Thymus (tissue), 14 donors: ENCODE results near the gene TNFRSF14. TPM values are rescaled to one million over a fixed set of nuclear protein-coding genes. Genes with fewer than 3 reads are reported as not detected.

Experiments
- DNase-seq, 9 donors: peaks; one replicate each; pipeline ENCODE4 v3.0.0-alpha.2; 2013; ENCODE audit warnings: low spot score in 9 of 9, low read depth in 6 of 9, missing footprints in 1 of 9
- H3K27ac ChIP-seq, 2 donors: one replicate each; pipeline ENCODE4 v1.5.1; 2013; ENCODE audit warnings: control low read depth in 1 of 2, low read depth in 1 of 2, low read length in 1 of 2, mild to moderate bottlenecking in 1 of 2, moderate library complexity in 1 of 2
- H3K27me3 ChIP-seq, 2 donors: one replicate each; pipeline ENCODE4 v1.5.1; 2013; ENCODE audit warnings: low read length in 1 of 2; ENCODE audit not compliant: control insufficient read depth in 2 of 2, insufficient read depth in 1 of 2
- H3K36me3 ChIP-seq, 2 donors: one replicate each; pipeline ENCODE4 v1.5.1; 2013; ENCODE audit warnings: low read length in 1 of 2, mild to moderate bottlenecking in 1 of 2, moderate library complexity in 1 of 2; ENCODE audit not compliant: control insufficient read depth in 2 of 2, insufficient read depth in 2 of 2
- H3K4me1 ChIP-seq, 2 donors: one replicate each; pipeline ENCODE4 v1.5.1; 2013; ENCODE audit warnings: low read length in 2 of 2; ENCODE audit not compliant: control insufficient read depth in 2 of 2, insufficient read depth in 2 of 2
- H3K4me3 ChIP-seq, 2 donors: one replicate each; pipeline ENCODE4 v1.5.1; 2013; ENCODE audit warnings: low read length in 2 of 2, control low read depth in 1 of 2, mild to moderate bottlenecking in 1 of 2
- H3K9me3 ChIP-seq, 2 donors: one replicate each; pipeline ENCODE4 v1.5.1; 2013; ENCODE audit warnings: low read length in 1 of 2, mild to moderate bottlenecking in 1 of 2; ENCODE audit not compliant: control insufficient read depth in 2 of 2, insufficient read depth in 1 of 2
- WGBS: extraction: QIAGEN DNeasy Blood & Tissue Kit; methylation state at CpG from one replicate; pipeline ENCODE4 v1.1.7; 2013; 5-methylcytosine and 5-hydroxymethylcytosine counted together
- long read RNA-seq, 10 donors: transcript quantifications; one replicate each; lab custom pipeline, GENCODE V29; 2026
- polyA plus RNA-seq: library from polyadenylated mRNA; stranded (reverse); fragments of 200-250 nt; gene quantifications from one replicate; pipeline ENCODE4 v1.2.3, GENCODE V29; 2013
- total RNA-seq: library from RNA; stranded (reverse); fragments of 120-200 nt; gene quantifications from one replicate; pipeline ENCODE4 v1.2.4, GENCODE V29; 2013
- donor health status: healthy.

TNFRSF14 gene
- total RNA-seq: 72.4 TPM
- 233 TPM for polyA plus RNA-seq
- long read RNA-seq, donor 1, partial matches to known transcripts: 0 of 1 reads
- long read RNA-seq, donor 1, other reads (novel, unspliced or antisense): 0 of 1 reads
- long read RNA-seq, donor 2, transcript TNFRSF14-201 (8 exons, 1,707 nt): major isoform, 23 of 29 reads
- long read RNA-seq, donor 2, transcript TNFRSF14-214 (3 exons, 957 nt): minor isoform, 5 of 29 reads
- long read RNA-seq, donor 2, partial matches to known transcripts: 0 of 29 reads
- long read RNA-seq, donor 2, other reads (novel, unspliced or antisense): 0 of 29 reads
- long read RNA-seq, donor 3, transcript TNFRSF14-201 (8 exons, 1,707 nt): major isoform, 16 of 28 reads
- long read RNA-seq, donor 3, transcript TNFRSF14-214 (3 exons, 957 nt): minor isoform, 5 of 28 reads
- long read RNA-seq, donor 3, partial matches to known transcripts: 6 of 28 reads
- long read RNA-seq, donor 3, other reads (novel, unspliced or antisense): 0 of 28 reads
- long read RNA-seq, donor 4, transcript TNFRSF14-201 (8 exons, 1,707 nt): major isoform, 15 of 16 reads
- long read RNA-seq, donor 4, partial matches to known transcripts: 0 of 16 reads
- long read RNA-seq, donor 4, other reads (novel, unspliced or antisense): 0 of 16 reads
- long read RNA-seq, donor 5, full-length matches to known transcripts: 35 of 53 reads
- long read RNA-seq, donor 5, partial matches to known transcripts: 13 of 53 reads
- long read RNA-seq, donor 5, other reads (novel, unspliced or antisense): 5 of 53 reads
- long read RNA-seq, donor 6, transcript TNFRSF14-201 (8 exons, 1,707 nt): major isoform, 15 of 19 reads
- long read RNA-seq, donor 6, partial matches to known transcripts: 0 of 19 reads
- long read RNA-seq, donor 6, other reads (novel, unspliced or antisense): 0 of 19 reads
- long read RNA-seq, donor 7, transcript TNFRSF14-214 (3 exons, 957 nt): minor isoform, 5 of 22 reads
- long read RNA-seq, donor 7, transcript TNFRSF14-201 (8 exons, 1,707 nt): major isoform, 11 of 22 reads
- long read RNA-seq, donor 7, partial matches to known transcripts: 5 of 22 reads
- long read RNA-seq, donor 7, other reads (novel, unspliced or antisense): 0 of 22 reads
- long read RNA-seq, donor 8, transcript TNFRSF14-201 (8 exons, 1,707 nt): major isoform, 16 of 21 reads
- long read RNA-seq, donor 8, partial matches to known transcripts: 0 of 21 reads
- long read RNA-seq, donor 8, other reads (novel, unspliced or antisense): 0 of 21 reads
- long read RNA-seq, donor 9, transcript TNFRSF14-201 (8 exons, 1,707 nt): major isoform, 7 of 10 reads
- long read RNA-seq, donor 9, partial matches to known transcripts: 0 of 10 reads
- long read RNA-seq, donor 9, other reads (novel, unspliced or antisense): 0 of 10 reads
- long read RNA-seq, donor 10, transcript TNFRSF14-201 (8 exons, 1,707 nt): major isoform, 11 of 20 reads
- long read RNA-seq, donor 10, partial matches to known transcripts: 5 of 20 reads
- long read RNA-seq, donor 10, other reads (novel, unspliced or antisense): 0 of 20 reads

GRCh38 chr1:2556277-2556677 is at the start of gene TNFRSF14:
Gene TNFRSF14 (plus strand): TSS chr1:2556371. CDS start chr1:2556665, 294 bp downstream.
- peak in 6 of 9 donors; percentile 50 to 90 (median 70) for DNase-seq
- no peaks in the 10 kb centered on the region for H3K9me3 ChIP-seq
- H3K27ac ChIP-seq: peak within 1 kb of the TSS; percentile 93 to 97
- peak within 1 kb of the TSS; percentile 71 to 86 for H3K4me3 ChIP-seq
- peaks cover 0 to 33% of the 10 kb centered on the region in 2 donors for H3K36me3 ChIP-seq
- no peaks in the 10 kb centered on the region for H3K27me3 ChIP-seq
- H3K4me1 ChIP-seq: peaks cover 12 to 34% of the 10 kb centered on the region in 2 donors
- under 1% methylated on average over 16 of the region's 16 CpGs for WGBS

GRCh38 chr1:2506901-2507565 is 49.1 kb upstream of the TNFRSF14 start:
- H3K4me3 ChIP-seq: no peak overlapping the region
- WGBS: 79% methylated on average over 15 of the region's 15 CpGs
- no peaks in the 10 kb centered on the region for H3K9me3 ChIP-seq
- no peaks in the 10 kb centered on the region for H3K4me1 ChIP-seq
- peaks cover 0 to 16% of the 10 kb centered on the region in 2 donors for H3K27me3 ChIP-seq
- DNase-seq: no peak
- H3K36me3 ChIP-seq: peaks cover 32 to 52% of the 10 kb centered on the region in 2 donors
- H3K27ac ChIP-seq: no peak overlapping the region

- Histone ChIP-seq H3K4me1 (no peaks in the 10 kb centered on the region), H3K4me3 (no peak overlapping the region), H3K27ac (no peak overlapping the region), H3K9me3 (no peaks in the 10 kb centered on the region), H3K36me3 (peaks cover 36 to 60% of the 10 kb centered on the region in 2 donors), H3K27me3 (peaks cover 0 to 16% of the 10 kb centered on the region in 2 donors)
- WGBS: 97% methylated on average over 6 of the region's 6 CpGs
- no peak for DNase-seq
Measured at GRCh38 chr1:2507744-2508155, 48.4 kb upstream of the TNFRSF14 start.

DNA sequence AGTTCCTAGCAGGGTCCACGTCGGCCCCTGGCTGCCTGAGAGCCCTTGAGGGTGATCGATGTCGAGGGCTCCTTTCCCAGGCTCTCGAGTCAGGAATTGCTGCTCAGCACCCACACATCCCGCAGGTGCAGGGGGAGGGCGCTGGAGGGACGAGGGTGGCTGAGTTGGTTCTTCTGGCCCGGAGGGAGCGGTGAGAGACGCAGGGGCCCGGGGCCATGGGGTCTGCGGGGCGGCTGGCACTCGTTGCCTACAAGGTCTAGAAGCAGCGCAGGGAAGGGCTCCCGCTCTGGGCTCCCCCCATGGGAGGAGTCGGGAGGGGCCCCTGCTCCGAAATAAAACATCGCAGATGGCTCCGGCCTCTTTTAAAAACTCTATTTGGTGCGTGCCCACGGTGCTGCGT is 48.0 kb upstream of the TNFRSF14 start:
- DNase-seq: no peak
- H3K36me3 ChIP-seq: peaks cover 39 to 64% of the 10 kb centered on the region in 2 donors
- WGBS: 92% methylated on average over 24 of the region's 24 CpGs

GRCh38 chr1:2508751-2509150 is 47.4 kb upstream of the TNFRSF14 start:
- no peak overlapping the region for H3K27ac ChIP-seq
- H3K4me1 ChIP-seq: no peaks in the 10 kb centered on the region
- WGBS: 98% methylated on average over 29 of the region's 29 CpGs
- H3K27me3 ChIP-seq: peaks cover 0 to 9% of the 10 kb centered on the region in 2 donors
- no peak overlapping the region for H3K4me3 ChIP-seq
- no peak for DNase-seq
- no peaks in the 10 kb centered on the region for H3K9me3 ChIP-seq
- H3K36me3 ChIP-seq: peaks cover 45 to 70% of the 10 kb centered on the region in 2 donors

More for the DNA sequence above, 48.0 kb upstream of the TNFRSF14 start:
- no peak overlapping the region for H3K4me3 ChIP-seq
- no peaks in the 10 kb centered on the region for H3K9me3 ChIP-seq
- H3K4me1 ChIP-seq: no peaks in the 10 kb centered on the region
- H3K27ac ChIP-seq: no peak overlapping the region
- peaks cover 0 to 13% of the 10 kb centered on the region in 2 donors for H3K27me3 ChIP-seq

- no peaks in the 10 kb centered on the region for H3K9me3 ChIP-seq
- H3K4me1 ChIP-seq: no peaks in the 10 kb centered on the region
- 96% methylated on average over 11 of the region's 11 CpGs for WGBS
- peaks cover 49 to 78% of the 10 kb centered on the region in 2 donors for H3K36me3 ChIP-seq
- no peak overlapping the region for H3K27ac ChIP-seq
- DNase-seq: no peak
- H3K27me3 ChIP-seq: peaks cover 0 to 1% of the 10 kb centered on the region in 2 donors
- H3K4me3 ChIP-seq: no peak overlapping the region
Measured at GRCh38 chr1:2509589-2509988, 46.6 kb upstream of the TNFRSF14 start.

GRCh38 chr1:2510366-2511155 is 45.6 kb upstream of the TNFRSF14 start:
- no peaks in the 10 kb centered on the region for H3K4me1 ChIP-seq
- peaks cover 49 to 87% of the 10 kb centered on the region in 2 donors for H3K36me3 ChIP-seq
- H3K4me3 ChIP-seq: no peak overlapping the region
- 96% methylated on average over 27 of the region's 27 CpGs for WGBS
- H3K27ac ChIP-seq: no peak overlapping the region
- H3K27me3 ChIP-seq: no peaks in the 10 kb centered on the region
- DNase-seq: no peak
- no peaks in the 10 kb centered on the region for H3K9me3 ChIP-seq
